Motor neuron (in vitro differentiated cells): Measurements from ENCODE around the gene BMP8A. TPM values are rescaled to one million over a fixed set of nuclear protein-coding genes. Genes with fewer than 3 reads are reported as not detected.
"Not testable (repeated sequence)": the region's sequence is repeated elsewhere in the genome, so short reads cannot be mapped to it uniquely, and the experiment has no call there.

Experiments
- ATAC-seq, 8 experiments: fragments of 200-7000 bp; cut with Tn5 transposase; replicated peaks in 6 of 8; 2 replicates each; pipeline ENCODE4 v1.8.0; 2021; ENCODE audit warnings: mild to moderate bottlenecking in 8 of 8, moderate library complexity in 8 of 8
- H3K27ac ChIP-seq, 2 donors: fragments of 250-450 bp; sonication (Bioruptor Pico); 2 replicates each; pipeline ENCODE4 v1.9.0; 2021; ENCODE audit warnings: antibody characterized with exemption in 2 of 2, mild to moderate bottlenecking in 2 of 2, moderate library complexity in 1 of 2
- H3K4me1 ChIP-seq, 2 donors: fragments of 250-450 bp; sonication (Bioruptor Pico); replicated peaks in 1 of 2; 2 replicates each; pipeline ENCODE4 v1.6.1; 2021; ENCODE audit warnings: antibody characterized with exemption in 2 of 2, mild to moderate bottlenecking in 2 of 2, moderate library complexity in 1 of 2
- H3K4me3 ChIP-seq, 5 donors: fragments of 250-450 bp; sonication (Bioruptor Pico); 2 replicates each; pipeline ENCODE4 v1.9.0; 2021; ENCODE audit warnings: antibody characterized with exemption in 5 of 5, mild to moderate bottlenecking in 5 of 5, moderate library complexity in 4 of 5
- WGBS, 10 experiments: fragments of 450-650 bp; shearing (Covaris generic); methylation state at CpG; one replicate each; pipeline ENCODE4 v1.0.0; 2022; 5-methylcytosine and 5-hydroxymethylcytosine counted together
- in situ Hi-C, 9 experiments: fragments of 400-800 bp; cut with MboI; loops; one replicate each; pipeline ENCODE4 v1.15.0; 2021; ENCODE audit warnings: low sequenced_read_pairs in 9 of 9, low pct_unique_long_range_greater_than_20kb in 2 of 9; ENCODE audit not compliant: unreplicated experiment in 9 of 9
- total RNA-seq, 8 experiments: library from RNA; unstranded; fragments of 300-600 nt; gene quantifications; 2 replicates each; pipeline versions ENCODE4 v1.2.3 to v1.2.4, GENCODE V29; 2022

Gene BMP8A
- total RNA-seq, 8 experiments from 2014 or later: 0.16 to 0.43 (median 0.22) TPM; not detected in 4

DNA sequence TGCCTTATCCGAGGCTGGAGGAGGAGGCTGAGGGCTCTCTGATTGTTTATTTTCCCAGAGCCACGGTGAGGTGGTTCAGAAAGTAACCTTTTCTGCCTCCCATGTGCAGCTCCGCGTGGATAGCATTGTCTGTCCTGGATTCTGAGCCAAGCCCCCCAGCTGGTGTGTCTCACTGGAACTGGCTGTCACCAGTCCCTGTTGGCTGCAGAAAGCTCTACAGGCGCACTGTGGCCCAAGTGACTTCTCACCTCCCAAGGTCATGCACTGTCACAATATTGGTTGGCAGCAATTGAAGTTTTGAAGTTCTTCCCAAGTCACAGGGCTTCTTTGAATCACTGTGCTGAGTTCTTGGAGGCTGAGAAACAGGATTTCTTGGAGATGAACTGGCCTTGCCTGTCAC lies 8.2 kb downstream of the BMP8A start:
- H3K27ac ChIP-seq: no peak overlapping the region

GRCh38 chr1:39500862-39501389 lies 9.5 kb downstream of the BMP8A start:
- no peak overlapping the region for H3K27ac ChIP-seq
- WGBS, 10 experiments: 28 to 100% (median 72%) methylated on average over 2 to 4 of the region's 4 CpGs; no CpG with 5 or more reads in 4 of the 10 experiments
- no peak overlapping the region for H3K4me3 ChIP-seq
- H3K4me1 ChIP-seq: peaks cover 0 to 6% of the 10 kb centered on the region in 2 donors
- in situ Hi-C loops: no loop called here
- ATAC-seq: peak in 3 of 8 experiments; percentile 91 to 95 (median 95)

More for the DNA sequence above, 8.2 kb downstream of the BMP8A start:
- H3K4me1 ChIP-seq: peaks cover 0 to 6% of the 10 kb centered on the region in 2 donors
- ATAC-seq: no peak
- H3K4me3 ChIP-seq: no peak overlapping the region
- 52 to 100% (median 70%) methylated on average over 1 to 5 of the region's 5 CpGs; no CpG with 5 or more reads in 4 of the 10 experiments for WGBS, 10 experiments
- in situ Hi-C loops: no loop called here

GRCh38 chr1:39501666-39502065 lies 10.2 kb downstream of the BMP8A start:
- 20 to 83% (median 49%) methylated on average over 1 to 5 of the region's 5 CpGs; no CpG with 5 or more reads in 7 of the 10 experiments for WGBS, 10 experiments
- Histone ChIP-seq H3K4me1 (peaks cover 0 to 6% of the 10 kb centered on the region in 2 donors), H3K4me3 (no peak overlapping the region), H3K27ac (no peak overlapping the region)
- ATAC-seq: peak in 1 of 8 experiments; percentile 39
- in situ Hi-C loops: no loop called here

DNA sequence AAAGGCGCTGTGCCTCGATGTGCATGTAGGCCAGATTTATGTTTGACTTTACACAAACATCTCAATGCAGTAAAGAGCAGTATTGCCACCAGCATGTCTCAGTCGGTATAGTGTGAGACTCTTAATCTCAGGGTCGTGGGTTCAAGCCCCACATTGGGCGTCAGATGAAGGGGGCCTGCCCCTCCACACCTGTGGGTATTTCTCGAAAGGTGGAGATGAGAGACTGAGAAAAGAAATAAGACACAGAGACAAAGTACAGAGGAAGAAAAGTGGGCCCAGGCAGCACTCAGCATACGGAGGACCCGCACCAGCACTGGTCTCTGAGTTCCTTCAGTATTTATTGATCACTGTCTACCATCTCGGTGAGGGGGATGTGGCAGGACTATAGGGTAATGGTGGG lies 13.0 kb downstream of the BMP8A start:
- H3K4me3 ChIP-seq, in situ Hi-C loops, H3K4me1 ChIP-seq, ATAC-seq, H3K27ac ChIP-seq: not testable (repeated sequence)
- WGBS, 10 experiments: 32 to 87% (median 71%) methylated on average over 3 to 9 of the region's 9 CpGs; no CpG with 5 or more reads in 4 of the 10 experiments

DNA sequence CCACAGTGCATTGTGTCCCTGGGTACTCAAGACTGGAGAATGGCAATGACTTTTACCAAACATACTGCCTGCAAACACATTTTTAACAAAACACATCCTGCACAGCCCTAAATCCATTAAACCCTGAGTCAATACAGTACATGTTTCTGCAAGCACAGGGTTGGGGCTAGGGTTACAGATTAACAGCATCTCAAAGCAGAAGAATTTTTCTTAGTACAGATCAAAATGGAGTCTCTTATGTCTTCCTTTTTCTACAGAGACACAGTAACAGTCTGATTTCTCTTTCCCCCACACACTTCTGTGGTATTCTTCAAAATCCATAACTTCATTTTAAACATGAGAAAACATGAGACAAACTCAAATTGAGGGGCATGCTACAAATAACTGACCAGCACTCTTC lies 13.9 kb downstream of the BMP8A start:
- Histone ChIP-seq H3K27ac (no peak overlapping the region), H3K4me3 (no peak overlapping the region), H3K4me1 (peaks cover 0 to 4% of the 10 kb centered on the region in 2 donors)
- in situ Hi-C loops: no loop called here
- no peak for ATAC-seq

DNA sequence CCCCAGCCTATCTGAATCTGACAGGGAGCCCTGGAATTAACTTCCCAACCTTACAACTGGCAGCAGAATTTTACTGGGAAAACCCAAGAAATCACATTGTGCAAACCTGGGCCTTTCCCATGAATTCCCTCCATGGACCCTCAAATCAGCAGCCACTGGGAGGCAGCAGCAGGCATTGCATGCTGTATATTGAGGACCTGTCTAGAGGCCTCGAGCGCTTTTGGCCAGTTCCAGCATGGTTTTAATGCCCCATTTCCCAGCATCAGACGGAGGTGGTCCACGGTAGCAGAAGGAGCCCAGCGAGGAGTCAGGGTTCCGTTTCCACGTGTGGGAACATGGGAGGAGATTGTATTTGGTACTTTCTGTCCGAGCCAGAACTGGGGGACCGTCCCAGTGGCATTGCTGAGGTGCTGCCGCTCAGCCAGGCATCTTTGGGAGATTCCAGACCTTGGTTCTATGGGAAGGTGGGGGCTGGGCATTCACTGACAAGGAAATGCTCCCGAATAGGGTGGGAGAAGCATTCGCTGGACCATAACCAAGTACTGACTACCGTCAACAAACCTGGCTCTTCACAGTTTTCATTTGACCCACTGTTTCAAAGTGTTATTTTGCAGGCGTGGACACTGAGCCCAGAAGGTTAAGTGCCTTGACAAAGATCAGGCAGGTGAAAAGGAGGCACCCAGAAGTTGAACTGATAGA lies 15.9 kb downstream of the BMP8A start:
- peaks cover 0 to 4% of the 10 kb centered on the region in 2 donors for H3K4me1 ChIP-seq
- 63 to 100% (median 67%) methylated on average over 2 to 12 of the region's 14 CpGs; no CpG with 5 or more reads in 5 of the 10 experiments for WGBS, 10 experiments
- ATAC-seq: peak in 4 of 8 experiments; percentile 41 to 59 (median 50)
- in situ Hi-C loops: no loop called here
- H3K27ac ChIP-seq: no peak overlapping the region
- H3K4me3 ChIP-seq: no peak overlapping the region

DNA sequence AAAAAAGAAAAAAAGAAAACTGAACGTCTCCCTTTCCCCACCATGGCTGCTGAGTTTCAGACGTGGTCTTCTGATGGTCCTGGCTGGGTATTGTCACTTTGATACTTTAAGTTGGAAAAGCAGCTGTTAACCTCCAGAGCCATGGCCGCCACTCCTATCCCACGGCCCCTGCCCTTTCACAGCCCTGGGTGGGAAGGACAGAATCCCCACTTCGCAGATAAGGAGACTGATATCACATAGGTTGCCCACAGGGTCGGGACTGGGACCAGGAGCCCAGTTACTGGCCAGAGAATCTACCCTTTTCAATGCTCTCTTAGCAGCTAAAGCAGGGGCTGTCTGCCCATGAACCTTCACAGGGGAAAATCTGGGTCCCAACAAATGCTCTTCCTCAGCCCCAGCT lies 16.8 kb downstream of the BMP8A start:
- Histone ChIP-seq H3K4me3 (no peak overlapping the region), H3K4me1 (peaks cover 0 to 4% of the 10 kb centered on the region in 2 donors), H3K27ac (no peak overlapping the region)
- in situ Hi-C loops: no loop called here
- no peak for ATAC-seq
- 58 to 100% (median 86%) methylated on average over 1 to 5 of the region's 6 CpGs; no CpG with 5 or more reads in 4 of the 10 experiments for WGBS, 10 experiments

GRCh38 chr1:39508857-39509305 lies 17.4 kb downstream of the BMP8A start:
- WGBS, 10 experiments: 19 to 94% (median 53%) methylated on average over 3 to 10 of the region's 11 CpGs; no CpG with 5 or more reads in 3 of the 10 experiments
- in situ Hi-C loops: no loop called here
- ATAC-seq: peak in 7 of 8 experiments; percentile 7 to 68 (median 26)
- H3K4me1 ChIP-seq: peaks cover 0 to 4% of the 10 kb centered on the region in 2 donors
- no peak overlapping the region for H3K4me3 ChIP-seq
- H3K27ac ChIP-seq: no peak overlapping the region

DNA sequence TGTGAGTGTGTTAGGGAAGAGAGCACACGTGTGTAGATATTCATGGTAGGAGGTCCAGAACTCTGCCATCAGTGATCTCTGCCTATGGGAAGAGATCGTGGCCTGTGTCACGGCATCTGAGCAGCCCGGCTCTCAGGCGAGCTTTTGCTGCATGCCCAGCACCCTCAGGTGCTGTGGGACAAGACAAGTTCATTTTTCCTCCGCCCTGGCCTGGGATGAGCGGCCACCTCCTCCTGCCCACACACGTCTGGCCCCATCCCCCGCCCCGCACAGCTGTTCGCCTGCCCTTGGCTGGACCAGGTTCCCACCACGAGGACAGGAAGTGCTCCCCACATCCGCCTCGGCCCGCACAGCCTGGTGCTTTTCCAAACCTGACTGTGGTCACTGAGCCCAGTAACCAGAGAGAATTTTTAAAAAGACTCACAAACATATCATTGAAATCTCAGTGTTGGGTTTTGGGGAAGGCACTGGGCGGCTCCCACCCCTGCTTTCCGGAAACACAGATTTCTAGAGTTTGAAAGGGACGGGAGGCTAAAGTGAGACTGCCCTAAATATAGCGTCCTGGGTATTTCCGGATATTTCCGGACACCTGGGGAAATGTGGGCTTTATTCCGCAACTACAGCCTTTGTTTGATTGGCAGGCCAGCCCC lies 18.0 kb downstream of the BMP8A start:
- H3K27ac ChIP-seq: no peak overlapping the region
- in situ Hi-C loops: no loop called here
- 40 to 100% (median 56%) methylated on average over 1 to 9 of the region's 22 CpGs; no CpG with 5 or more reads in 5 of the 10 experiments for WGBS, 10 experiments
- H3K4me1 ChIP-seq: peaks cover 0 to 4% of the 10 kb centered on the region in 2 donors
- peak in 2 of 8 experiments; percentile 30 to 34 for ATAC-seq
- H3K4me3 ChIP-seq: no peak overlapping the region

DNA sequence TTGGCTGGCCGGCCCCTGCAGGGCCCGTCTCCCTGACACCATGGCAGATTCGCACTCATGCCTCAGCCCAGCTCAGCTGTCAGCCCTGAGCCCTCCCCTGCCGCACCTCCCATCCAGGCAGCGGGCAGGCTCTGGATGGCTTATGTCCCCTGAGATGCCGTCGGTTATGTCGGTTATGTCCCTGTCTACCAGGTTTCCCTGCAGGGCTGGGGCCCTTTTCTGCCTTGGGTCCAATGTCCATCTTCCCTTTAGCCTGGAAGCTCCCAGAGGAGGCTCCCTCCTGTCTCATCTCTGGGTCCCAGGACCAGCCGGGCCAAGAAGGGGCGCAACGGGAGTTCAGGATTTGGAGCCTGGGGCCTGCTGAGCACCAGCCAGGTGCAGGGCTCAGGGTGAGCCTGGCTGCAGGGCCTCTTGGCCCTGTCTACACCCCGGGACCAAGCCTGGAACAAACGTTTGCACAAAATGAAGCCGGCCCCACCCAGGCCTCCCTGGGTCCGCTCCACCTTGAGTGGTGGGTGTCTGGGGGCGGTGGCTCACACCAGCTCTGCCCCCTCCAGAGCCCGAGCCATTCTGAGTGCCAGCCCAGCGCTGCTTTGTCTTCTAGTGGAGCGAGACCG lies 19.2 kb downstream of the BMP8A start:
- 80% methylated on average over 2 of the region's 20 CpGs; no CpG with 5 or more reads in 9 of the 10 experiments for WGBS, 10 experiments
- H3K27ac ChIP-seq, H3K4me1 ChIP-seq, H3K4me3 ChIP-seq, in situ Hi-C loops, ATAC-seq: not testable (repeated sequence)

DNA sequence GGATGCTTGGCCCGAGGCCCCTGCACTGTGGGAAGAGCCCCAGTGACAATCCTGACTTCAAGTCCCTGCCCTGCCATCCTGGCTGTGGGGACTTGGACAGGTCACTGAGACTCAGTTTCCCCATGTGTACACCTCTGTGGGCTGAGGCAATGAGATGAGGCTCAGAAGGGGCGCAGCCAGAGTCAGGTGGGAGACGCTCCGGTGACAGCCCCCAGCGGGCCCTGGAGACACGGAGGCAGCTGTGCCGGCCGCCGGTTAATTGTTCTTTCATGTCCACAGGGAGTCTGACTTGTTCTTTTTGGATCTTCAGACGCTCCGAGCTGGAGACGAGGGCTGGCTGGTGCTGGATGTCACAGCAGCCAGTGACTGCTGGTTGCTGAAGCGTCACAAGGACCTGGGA lies 20.0 kb downstream of the BMP8A start:
- ATAC-seq, H3K4me3 ChIP-seq, in situ Hi-C loops, H3K4me1 ChIP-seq, H3K27ac ChIP-seq: not testable (repeated sequence)
- no CpG with 5 or more reads among the region's 13 CpGs for WGBS, 10 experiments

DNA sequence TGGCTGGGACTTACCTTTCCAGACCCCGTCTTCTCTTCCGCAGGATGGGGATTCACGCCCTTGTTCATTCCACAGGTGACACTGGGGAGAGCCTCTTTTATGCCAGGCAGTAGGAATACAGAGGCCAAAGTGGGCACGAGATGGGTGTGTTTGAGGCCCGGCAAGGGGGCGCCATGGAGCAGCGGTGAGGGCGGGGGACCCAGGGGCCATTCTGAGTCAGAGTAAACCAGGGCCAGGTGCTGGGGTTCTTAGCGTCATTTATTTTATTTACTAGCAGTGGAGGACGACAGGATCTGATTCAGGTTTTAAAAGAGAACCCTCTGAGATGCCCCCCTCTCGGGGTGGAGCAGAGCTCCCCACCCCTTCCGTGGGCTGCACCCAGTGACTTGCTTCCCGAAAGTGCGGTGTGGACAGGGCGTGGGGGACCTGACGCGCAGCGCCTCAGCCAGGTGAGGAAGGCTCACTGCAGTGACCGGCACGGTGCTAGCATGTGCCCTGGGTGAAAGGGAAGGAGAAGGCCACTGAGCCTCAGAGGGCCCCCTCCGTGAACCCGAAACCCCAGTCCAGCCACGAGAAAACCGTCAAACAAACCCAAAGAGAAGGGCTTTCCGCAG lies 20.9 kb downstream of the BMP8A start:
- in situ Hi-C loops, H3K4me1 ChIP-seq, H3K4me3 ChIP-seq, H3K27ac ChIP-seq, ATAC-seq: not testable (repeated sequence)
- WGBS, 10 experiments: no CpG with 5 or more reads among the region's 25 CpGs
